Trophoblast cell (in vitro differentiated cells and primary cell): ENCODE results near the gene WSB2.
A peak's percentile ranks its signal among the peaks of the same experiment; 100 is the strongest.
"Not testable (repeated sequence)": the region's sequence is repeated elsewhere in the genome, so short reads cannot be mapped to it uniquely, and the experiment has no call there.

ENCODE experiments used
- DNase-seq, 2 donors: peaks; one replicate each; pipeline ENCODE4 v3.0.0-alpha.2; 2016
- H2AFZ ChIP-seq: 2 replicates; pipeline ENCODE4 v1.6.1; 2013; ENCODE audit warnings: low read length, moderate library complexity, mild to moderate bottlenecking; ENCODE audit not compliant: insufficient read depth, poor library complexity
- H2AK5ac ChIP-seq: 2 replicates; pipeline ENCODE4 v1.6.1; 2013; ENCODE audit warnings: mild to moderate bottlenecking, low read length
- H2BK120ac ChIP-seq: 2 replicates; pipeline ENCODE4 v1.6.1; 2013; ENCODE audit warnings: low read length, mild to moderate bottlenecking, moderate library complexity; ENCODE audit not compliant: insufficient read depth, poor library complexity
- H2BK12ac ChIP-seq: 2 replicates; pipeline ENCODE4 v1.6.1; 2013; ENCODE audit warnings: mild to moderate bottlenecking, low read length, moderate library complexity
- H2BK5ac ChIP-seq: 2 replicates; pipeline ENCODE4 v1.6.1; 2013; ENCODE audit warnings: low read length, low read depth, moderate library complexity, mild to moderate bottlenecking; ENCODE audit not compliant: poor library complexity
- H3K14ac ChIP-seq: 2 replicates; pipeline ENCODE4 v1.6.1; 2013; ENCODE audit warnings: mild to moderate bottlenecking, low read length
- H3K18ac ChIP-seq: 2 replicates; pipeline ENCODE4 v1.6.1; 2013; ENCODE audit warnings: mild to moderate bottlenecking, low read length
- H3K23ac ChIP-seq: 2 replicates; pipeline ENCODE4 v1.6.1; 2013; ENCODE audit warnings: low read length
- H3K27ac ChIP-seq: 2 replicates; pipeline ENCODE4 v1.5.1; 2013; ENCODE audit warnings: low read depth, mild to moderate bottlenecking, inconsistent platforms, low read length, moderate library complexity
- H3K27me3 ChIP-seq: 2 replicates; pipeline ENCODE4 v1.6.1; 2013; ENCODE audit warnings: inconsistent platforms, mild to moderate bottlenecking, low read length, moderate library complexity; ENCODE audit not compliant: insufficient read depth
- H3K36me3 ChIP-seq, 2 experiments: 1 replicate in 1 of 2; 2 replicates in 1 of 2; pipeline ENCODE4 v1.6.1; 2013; ENCODE audit warnings: low read length in 2 of 2, mild to moderate bottlenecking in 2 of 2, moderate library complexity in 1 of 2; ENCODE audit not compliant: insufficient read depth in 2 of 2, control insufficient read depth in 1 of 2
- H3K4ac ChIP-seq: 2 replicates; pipeline ENCODE4 v1.6.1; 2013; ENCODE audit warnings: low read depth, mild to moderate bottlenecking, low read length, moderate library complexity
- H3K4me1 ChIP-seq, 2 experiments: 1 replicate in 1 of 2; 2 replicates in 1 of 2; pipeline ENCODE4 v1.6.1; 2013; ENCODE audit warnings: low read length in 2 of 2, mild to moderate bottlenecking in 2 of 2, moderate library complexity in 1 of 2; ENCODE audit not compliant: insufficient read depth in 2 of 2, control insufficient read depth in 1 of 2
- H3K4me2 ChIP-seq: 2 replicates; pipeline ENCODE4 v1.6.1; 2013; ENCODE audit warnings: inconsistent platforms, mild to moderate bottlenecking, low read length, moderate library complexity
- H3K4me3 ChIP-seq: 2 replicates; pipeline ENCODE4 v1.5.1; 2013; ENCODE audit warnings: mild to moderate bottlenecking, low read depth, low read length, inconsistent platforms
- H3K79me1 ChIP-seq: one replicate; pipeline ENCODE4 v1.6.1; 2013; ENCODE audit warnings: low read length
- H3K79me2 ChIP-seq: 2 replicates; pipeline ENCODE4 v1.6.1; 2013; ENCODE audit warnings: low read length, mild to moderate bottlenecking; ENCODE audit not compliant: control insufficient read depth, insufficient read depth, poor library complexity
- H3K9ac ChIP-seq: 2 replicates; pipeline ENCODE4 v1.6.1; 2013; ENCODE audit warnings: mild to moderate bottlenecking, low read length
- H3K9me3 ChIP-seq: 2 replicates; pipeline ENCODE4 v1.6.1; 2013; ENCODE audit warnings: low read depth, mild to moderate bottlenecking, control low read depth, inconsistent platforms, low read length; ENCODE audit not compliant: insufficient read depth
- H4K12ac ChIP-seq: 2 replicates; pipeline ENCODE4 v1.6.1; 2013; ENCODE audit warnings: low read depth, mild to moderate bottlenecking, low read length, moderate library complexity
- H4K8ac ChIP-seq: 2 replicates; pipeline ENCODE4 v1.6.1; 2013; ENCODE audit warnings: low read depth, mild to moderate bottlenecking, low read length, moderate library complexity
- H4K91ac ChIP-seq: one replicate; pipeline ENCODE4 v1.6.1; 2013; ENCODE audit warnings: low read depth, mild to moderate bottlenecking, low read length, moderate library complexity
- WGBS: extraction: QIAGEN DNeasy Blood & Tissue Kit; methylation state at CpG from one replicate; pipeline ENCODE4 v1.1.7; 2013; ENCODE audit warnings: missing lambda C conversion rate; ENCODE audit not compliant: insufficient read length, insufficient coverage; ENCODE audit errors: extremely low coverage; 5-methylcytosine and 5-hydroxymethylcytosine counted together

The WSB2 gene

GRCh38 chr12:118010903-118011302 is 50.1 kb downstream of the WSB2 start:
- H3K4ac ChIP-seq: no peak overlapping the region
- no peak overlapping the region for H3K4me2 ChIP-seq
- no peaks in the 10 kb centered on the region for H3K79me2 ChIP-seq
- no peak overlapping the region for H2AK5ac ChIP-seq
- H3K27me3 ChIP-seq: no peaks in the 10 kb centered on the region
- no peak overlapping the region for H2BK120ac ChIP-seq
- no peak overlapping the region for H2BK12ac ChIP-seq
- H2AFZ ChIP-seq: no peak overlapping the region
- H4K8ac ChIP-seq: no peak overlapping the region
- H3K9ac ChIP-seq: no peak overlapping the region
- H3K79me1 ChIP-seq: no peaks in the 10 kb centered on the region
- H4K12ac ChIP-seq: no peak overlapping the region
- H3K4me3 ChIP-seq: no peak overlapping the region
- H3K14ac ChIP-seq: no peak overlapping the region
- H4K91ac ChIP-seq: no peak overlapping the region
- H3K4me1 ChIP-seq: no peaks in the 10 kb centered on the region
- no peak overlapping the region for H3K23ac ChIP-seq
- H3K18ac ChIP-seq: no peak overlapping the region
- whole genome bisulfite sequencing: no CpG with 5 or more reads among the region's 3 CpGs
- no peaks in the 10 kb centered on the region for H3K36me3 ChIP-seq
- no peak overlapping the region for H3K27ac ChIP-seq
- H3K9me3 ChIP-seq: no peaks in the 10 kb centered on the region
- no peak for DNase-seq
- no peak overlapping the region for H2BK5ac ChIP-seq

- not testable (repeated sequence) for H3K4ac ChIP-seq, H4K8ac ChIP-seq, H4K12ac ChIP-seq, H2AK5ac ChIP-seq, H3K79me2 ChIP-seq, H3K18ac ChIP-seq, H3K4me1 ChIP-seq, H3K27me3 ChIP-seq, H3K27ac ChIP-seq, H2BK120ac ChIP-seq, H3K79me1 ChIP-seq, H3K9ac ChIP-seq, H2BK5ac ChIP-seq, H3K9me3 ChIP-seq, H3K14ac ChIP-seq, H2AFZ ChIP-seq, H3K36me3 ChIP-seq, H3K4me2 ChIP-seq, H2BK12ac ChIP-seq, H4K91ac ChIP-seq, H3K23ac ChIP-seq, DNase-seq
- no CpG with 5 or more reads among the region's 2 CpGs for WGBS
- peak overlapping the region; percentile 35 for H3K4me3 ChIP-seq
Observed at GRCh38 chr12:117999806-118000205, 61.2 kb downstream of the WSB2 start.

- Histone ChIP-seq H4K12ac (no peak overlapping the region), H2AK5ac (no peak overlapping the region), H3K23ac (no peak overlapping the region), H3K4me3 (no peak overlapping the region), H3K9ac (no peak overlapping the region), H2BK120ac (no peak overlapping the region), H3K4me1 (no peaks in the 10 kb centered on the region), H3K18ac (no peak overlapping the region), H3K4me2 (no peak overlapping the region), H3K14ac (no peak overlapping the region), H2BK5ac (no peak overlapping the region), H3K27ac (no peak overlapping the region), H3K79me1 (no peaks in the 10 kb centered on the region), H4K91ac (no peak overlapping the region), H3K27me3 (no peaks in the 10 kb centered on the region), H3K9me3 (peaks cover 2% of the 10 kb centered on the region), H2BK12ac (no peak overlapping the region), H3K4ac (no peak overlapping the region), H3K36me3 (no peaks in the 10 kb centered on the region), H3K79me2 (no peaks in the 10 kb centered on the region), H2AFZ (no peak overlapping the region), H4K8ac (no peak overlapping the region)
- DNase-seq: no peak
- WGBS: no CpG with 5 or more reads among the region's 2 CpGs
Observed at GRCh38 chr12:117998719-117999118, 62.3 kb downstream of the WSB2 start.

- Histone ChIP-seq H3K4me3 (no peak overlapping the region), H3K27ac (no peak overlapping the region), H3K79me1 (no peaks in the 10 kb centered on the region), H2BK12ac (no peak overlapping the region), H2AFZ (no peak overlapping the region), H2BK120ac (no peak overlapping the region), H3K18ac (no peak overlapping the region), H3K79me2 (no peaks in the 10 kb centered on the region), H4K91ac (no peak overlapping the region), H2BK5ac (no peak overlapping the region), H2AK5ac (no peak overlapping the region), H3K36me3 (no peaks in the 10 kb centered on the region), H3K27me3 (no peaks in the 10 kb centered on the region), H3K23ac (no peak overlapping the region), H3K9me3 (no peaks in the 10 kb centered on the region), H3K4ac (no peak overlapping the region), H3K4me1 (no peaks in the 10 kb centered on the region), H3K4me2 (no peak overlapping the region), H3K14ac (no peak overlapping the region), H3K9ac (no peak overlapping the region), H4K8ac (no peak overlapping the region), H4K12ac (no peak overlapping the region)
- DNase-seq: no peak
- WGBS: no CpG with 5 or more reads among the region's 3 CpGs
Observed at GRCh38 chr12:117994551-117995438, 66.2 kb downstream of the WSB2 start.
